GM23338 (cell line): ENCODE data around the gene LIN54. TPM values are rescaled to one million over a fixed set of nuclear protein-coding genes. Genes with fewer than 3 reads are reported as not detected.

Experiments
- ATAC-seq: fragments of 200-7000 bp; cut with Tn5 transposase; 3 replicates; pipeline ENCODE4 v1.9.1; 2020
- DNase-seq: peaks from one replicate; pipeline ENCODE4 v3.0.0-alpha.2; 2015; ENCODE audit warnings: low spot score
- H2AFZ ChIP-seq: fragments of 200-600 bp; sonication (generic); 2 replicates; pipeline ENCODE4 v1.8.0; 2016; ENCODE audit warnings: antibody characterized with exemption, mild to moderate bottlenecking, moderate library complexity
- H3F3A ChIP-seq: fragments of 200-600 bp; sonication (generic); replicated peaks from 2 replicates; pipeline ENCODE4 v1.8.0; 2017; ENCODE audit warnings: antibody characterized with exemption, mixed run types, low read depth
- H3K27ac ChIP-seq: fragments of 200-600 bp; sonication (generic); 2 replicates; pipeline ENCODE4 v1.6.1; 2016; ENCODE audit warnings: low read depth
- H3K27me3 ChIP-seq: fragments of 200-600 bp; sonication (generic); 2 replicates; pipeline ENCODE4 v1.8.0; 2016; ENCODE audit warnings: mild to moderate bottlenecking, mixed run types, moderate library complexity; ENCODE audit not compliant: insufficient read depth
- H3K36me3 ChIP-seq: fragments of 200-600 bp; sonication (generic); 2 replicates; pipeline ENCODE4 v1.8.0; 2016; ENCODE audit warnings: mild to moderate bottlenecking; ENCODE audit not compliant: insufficient read depth
- H3K4me1 ChIP-seq: fragments of 200-600 bp; sonication (generic); 2 replicates; pipeline ENCODE4 v1.8.0; 2016; ENCODE audit warnings: mild to moderate bottlenecking, moderate library complexity; ENCODE audit not compliant: insufficient read depth
- H3K4me2 ChIP-seq: fragments of 200-600 bp; sonication (generic); 2 replicates; pipeline ENCODE4 v1.7.1; 2017; ENCODE audit warnings: mixed run types
- H3K4me3 ChIP-seq: fragments of 200-600 bp; sonication (generic); 2 replicates; pipeline ENCODE4 v1.6.1; 2016; ENCODE audit warnings: mixed run types
- H3K79me2 ChIP-seq: fragments of 200-600 bp; sonication (generic); replicated peaks from 2 replicates; pipeline ENCODE4 v1.8.0; 2017; ENCODE audit warnings: mild to moderate bottlenecking; ENCODE audit not compliant: insufficient read depth
- H3K9me2 ChIP-seq: fragments of 200-600 bp; sonication (generic); 2 replicates; pipeline ENCODE4 v1.8.0; 2017; ENCODE audit not compliant: insufficient read depth
- H4K20me1 ChIP-seq: fragments of 200-600 bp; sonication (generic); replicated peaks from 2 replicates; pipeline ENCODE4 v1.8.0; 2017; ENCODE audit warnings: mild to moderate bottlenecking; ENCODE audit not compliant: insufficient read depth
- H3K27ac Mint-ChIP-seq: 2 replicates; pipeline ENCODE4 v1.8.0; 2020; ENCODE audit warnings: inconsistent platforms, mild to moderate bottlenecking, moderate library complexity, mixed read lengths
- H3K27me3 Mint-ChIP-seq: 3 replicates; pipeline ENCODE4 v1.8.0; 2022; ENCODE audit warnings: low read depth, mild to moderate bottlenecking, moderate library complexity, mixed read lengths, inconsistent platforms; ENCODE audit not compliant: insufficient read depth, poor library complexity
- H3K36me3 Mint-ChIP-seq: 3 replicates; pipeline ENCODE4 v1.8.0; 2021; ENCODE audit warnings: low read depth, mild to moderate bottlenecking, inconsistent platforms, moderate library complexity, mixed read lengths
- H3K4me1 Mint-ChIP-seq: 3 replicates; pipeline ENCODE4 v1.8.0; 2020; ENCODE audit warnings: mild to moderate bottlenecking, inconsistent platforms, mixed read lengths
- H3K4me3 Mint-ChIP-seq: 3 replicates; pipeline ENCODE4 v1.8.0; 2021; ENCODE audit warnings: moderate library complexity, mild to moderate bottlenecking, inconsistent platforms, mixed read lengths
- H3K9me3 Mint-ChIP-seq: 3 replicates; pipeline ENCODE4 v1.8.0; 2020; ENCODE audit warnings: moderate library complexity, mild to moderate bottlenecking, inconsistent platforms, mixed read lengths
- CREB1 ChIP-seq: fragments of 250-450 bp; sonication (Bioruptor Pico); IDR thresholded peaks from 2 replicates; pipeline ENCODE4 v1.5.0; 2020; ENCODE audit warnings: low read depth, mild to moderate bottlenecking, moderate library complexity
- EZH2 ChIP-seq: fragments of 200-600 bp; sonication (generic); IDR thresholded peaks from one replicate; pipeline ENCODE4 v1.8.0; 2017; ENCODE audit warnings: antibody characterized with exemption, mild to moderate bottlenecking, low read depth; ENCODE audit not compliant: unreplicated experiment
- EZH2phosphoT487 ChIP-seq: fragments of 200-600 bp; sonication (generic); IDR thresholded peaks from one replicate; pipeline ENCODE4 v1.8.1; 2018; ENCODE audit warnings: antibody characterized with exemption; ENCODE audit not compliant: unreplicated experiment
- JUNB ChIP-seq: IDR thresholded peaks from one replicate; pipeline ENCODE4 v1.6.1; 2016; ENCODE audit warnings: antibody characterized with exemption; ENCODE audit not compliant: unreplicated experiment
- NANOG ChIP-seq: IDR thresholded peaks from 2 replicates; pipeline ENCODE4 v1.6.1; 2016; ENCODE audit warnings: antibody characterized with exemption, borderline replicate concordance
- POLR2AphosphoS5 ChIP-seq: IDR thresholded peaks from 2 replicates; pipeline ENCODE4 v1.6.1; 2016; ENCODE audit warnings: antibody characterized with exemption, low read depth
- STAT1 ChIP-seq: IDR thresholded peaks from one replicate; pipeline ENCODE4 v1.6.1; 2016; ENCODE audit warnings: antibody characterized with exemption; ENCODE audit not compliant: unreplicated experiment
- ZNF114 ChIP-seq: fragments of 250-450 bp; sonication (Bioruptor Pico); IDR thresholded peaks from 2 replicates; pipeline ENCODE4 v1.5.0; 2020; ENCODE audit warnings: mild to moderate bottlenecking, moderate library complexity
- ZNF331 ChIP-seq: fragments of 250-450 bp; sonication (Bioruptor Pico); IDR thresholded peaks from 2 replicates; pipeline ENCODE4 v1.5.0; 2020; ENCODE audit warnings: low read depth, mild to moderate bottlenecking, moderate library complexity
- polyA plus RNA-seq: library from polyadenylated mRNA; unstranded; fragments of >200 nt; fragmentation: Nextera tagmentation; extraction: Ambion mirVana; gene quantifications from 2 replicates; pipeline ENCODE4 v1.2.1, GENCODE V29; 2016
- total RNA-seq: library from RNA; depleted of rRNA; stranded (reverse); fragments of >200 nt; shearing (Covaris generic); gene quantifications from 2 replicates; pipeline ENCODE4 v1.2.3, GENCODE V29; 2014
- TF ChIP-seq, protein P1 (sequence below): IDR thresholded peaks from 2 replicates; pipeline ENCODE4 v1.6.1; 2016; ENCODE audit warnings: antibody characterized with exemption
- TF ChIP-seq, protein P2 (sequence below), 2 experiments: fragments of 200-600 bp in 1 of 2; sonication (generic) in 1 of 2; conservative IDR thresholded peaks; 2 replicates each; pipeline versions ENCODE4 v1.5.1 to v1.6.1; 2016 to 2017; ENCODE audit warnings: antibody characterized with exemption in 2 of 2, low read depth in 2 of 2, mild to moderate bottlenecking in 2 of 2, moderate library complexity in 1 of 2
- TF ChIP-seq, protein P3 (sequence below): fragments of 250-450 bp; sonication (Bioruptor Pico); IDR thresholded peaks from 2 replicates; pipeline ENCODE4 v1.5.0; 2020; ENCODE audit warnings: mild to moderate bottlenecking, moderate library complexity
- TF ChIP-seq, protein P4 (sequence below): IDR thresholded peaks from one replicate; pipeline ENCODE4 v1.6.1; 2018; ENCODE audit warnings: antibody characterized with exemption; ENCODE audit not compliant: unreplicated experiment

The LIN54 gene
- total and polyA plus RNA-seq, 2 experiments from 2014 or later: 4.0 to 11.2 TPM

DNA sequence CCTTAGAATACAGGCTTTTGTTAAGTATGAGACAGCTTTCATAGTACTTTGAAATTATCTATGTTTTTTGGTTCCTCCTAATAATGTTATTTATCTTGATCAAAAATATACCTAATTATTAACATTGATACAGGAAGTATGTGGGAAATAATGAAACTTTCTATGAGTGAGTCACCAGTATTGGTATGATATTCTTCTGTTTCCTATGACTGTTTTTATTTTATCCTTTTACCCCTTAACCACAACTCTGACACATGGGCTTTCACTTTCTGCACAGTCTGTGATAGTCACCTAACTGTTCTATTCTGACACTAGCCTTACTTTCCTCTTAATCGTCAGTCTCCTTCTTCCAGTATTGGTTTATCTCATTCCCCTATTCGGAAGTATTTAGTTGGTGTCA lies 105.4 kb downstream of the LIN54 start:
- H3K9me3 Mint-ChIP-seq: no peaks in the 10 kb centered on the region
- no peak for ATAC-seq
- Histone ChIP-seq H3K27ac (no peak overlapping the region), H3K4me1 (no peaks in the 10 kb centered on the region), H2AFZ (no peak overlapping the region), H3F3A (peaks cover under 1% of the 10 kb centered on the region), H4K20me1 (no peaks in the 10 kb centered on the region; the same call in 1 of the 2 replicates), H3K4me2 (no peak overlapping the region), H3K27me3 (no peaks in the 10 kb centered on the region), H3K36me3 (peaks cover 32% of the 10 kb centered on the region), H3K4me3 (no peak overlapping the region), H3K9me2 (no peaks in the 10 kb centered on the region), H3K79me2 (peaks cover 27% of the 10 kb centered on the region)
- H3K27me3 Mint-ChIP-seq: peaks cover 2% of the 10 kb centered on the region
- peaks cover 20% of the 10 kb centered on the region; the same call in 2 of the 3 replicates for H3K36me3 Mint-ChIP-seq
- no peak overlapping the region for H3K27ac Mint-ChIP-seq
- DNase-seq: no peak
- no peak overlapping the region for H3K4me3 Mint-ChIP-seq
- TF ChIP-seq CREB1 (CRISPR knock-in tag) (no peak), STAT1 (no peak), EZH2phosphoT487 (no peak), POLR2AphosphoS5 (no peak), NANOG (no peak), JUNB (no peak), ZNF331 (CRISPR knock-in tag) (no peak), ZNF114 (no peak), EZH2 (no peak)
- TF ChIP-seq, protein P1, sequence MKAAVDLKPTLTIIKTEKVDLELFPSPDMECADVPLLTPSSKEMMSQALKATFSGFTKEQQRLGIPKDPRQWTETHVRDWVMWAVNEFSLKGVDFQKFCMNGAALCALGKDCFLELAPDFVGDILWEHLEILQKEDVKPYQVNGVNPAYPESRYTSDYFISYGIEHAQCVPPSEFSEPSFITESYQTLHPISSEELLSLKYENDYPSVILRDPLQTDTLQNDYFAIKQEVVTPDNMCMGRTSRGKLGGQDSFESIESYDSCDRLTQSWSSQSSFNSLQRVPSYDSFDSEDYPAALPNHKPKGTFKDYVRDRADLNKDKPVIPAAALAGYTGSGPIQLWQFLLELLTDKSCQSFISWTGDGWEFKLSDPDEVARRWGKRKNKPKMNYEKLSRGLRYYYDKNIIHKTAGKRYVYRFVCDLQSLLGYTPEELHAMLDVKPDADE: no peak
- TF ChIP-seq, protein P2, sequence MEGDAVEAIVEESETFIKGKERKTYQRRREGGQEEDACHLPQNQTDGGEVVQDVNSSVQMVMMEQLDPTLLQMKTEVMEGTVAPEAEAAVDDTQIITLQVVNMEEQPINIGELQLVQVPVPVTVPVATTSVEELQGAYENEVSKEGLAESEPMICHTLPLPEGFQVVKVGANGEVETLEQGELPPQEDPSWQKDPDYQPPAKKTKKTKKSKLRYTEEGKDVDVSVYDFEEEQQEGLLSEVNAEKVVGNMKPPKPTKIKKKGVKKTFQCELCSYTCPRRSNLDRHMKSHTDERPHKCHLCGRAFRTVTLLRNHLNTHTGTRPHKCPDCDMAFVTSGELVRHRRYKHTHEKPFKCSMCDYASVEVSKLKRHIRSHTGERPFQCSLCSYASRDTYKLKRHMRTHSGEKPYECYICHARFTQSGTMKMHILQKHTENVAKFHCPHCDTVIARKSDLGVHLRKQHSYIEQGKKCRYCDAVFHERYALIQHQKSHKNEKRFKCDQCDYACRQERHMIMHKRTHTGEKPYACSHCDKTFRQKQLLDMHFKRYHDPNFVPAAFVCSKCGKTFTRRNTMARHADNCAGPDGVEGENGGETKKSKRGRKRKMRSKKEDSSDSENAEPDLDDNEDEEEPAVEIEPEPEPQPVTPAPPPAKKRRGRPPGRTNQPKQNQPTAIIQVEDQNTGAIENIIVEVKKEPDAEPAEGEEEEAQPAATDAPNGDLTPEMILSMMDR (conservative IDR thresholded peaks at IDR 0.05; ENCODE audit: low read depth in 2 of 2): no peak
- TF ChIP-seq, protein P3, sequence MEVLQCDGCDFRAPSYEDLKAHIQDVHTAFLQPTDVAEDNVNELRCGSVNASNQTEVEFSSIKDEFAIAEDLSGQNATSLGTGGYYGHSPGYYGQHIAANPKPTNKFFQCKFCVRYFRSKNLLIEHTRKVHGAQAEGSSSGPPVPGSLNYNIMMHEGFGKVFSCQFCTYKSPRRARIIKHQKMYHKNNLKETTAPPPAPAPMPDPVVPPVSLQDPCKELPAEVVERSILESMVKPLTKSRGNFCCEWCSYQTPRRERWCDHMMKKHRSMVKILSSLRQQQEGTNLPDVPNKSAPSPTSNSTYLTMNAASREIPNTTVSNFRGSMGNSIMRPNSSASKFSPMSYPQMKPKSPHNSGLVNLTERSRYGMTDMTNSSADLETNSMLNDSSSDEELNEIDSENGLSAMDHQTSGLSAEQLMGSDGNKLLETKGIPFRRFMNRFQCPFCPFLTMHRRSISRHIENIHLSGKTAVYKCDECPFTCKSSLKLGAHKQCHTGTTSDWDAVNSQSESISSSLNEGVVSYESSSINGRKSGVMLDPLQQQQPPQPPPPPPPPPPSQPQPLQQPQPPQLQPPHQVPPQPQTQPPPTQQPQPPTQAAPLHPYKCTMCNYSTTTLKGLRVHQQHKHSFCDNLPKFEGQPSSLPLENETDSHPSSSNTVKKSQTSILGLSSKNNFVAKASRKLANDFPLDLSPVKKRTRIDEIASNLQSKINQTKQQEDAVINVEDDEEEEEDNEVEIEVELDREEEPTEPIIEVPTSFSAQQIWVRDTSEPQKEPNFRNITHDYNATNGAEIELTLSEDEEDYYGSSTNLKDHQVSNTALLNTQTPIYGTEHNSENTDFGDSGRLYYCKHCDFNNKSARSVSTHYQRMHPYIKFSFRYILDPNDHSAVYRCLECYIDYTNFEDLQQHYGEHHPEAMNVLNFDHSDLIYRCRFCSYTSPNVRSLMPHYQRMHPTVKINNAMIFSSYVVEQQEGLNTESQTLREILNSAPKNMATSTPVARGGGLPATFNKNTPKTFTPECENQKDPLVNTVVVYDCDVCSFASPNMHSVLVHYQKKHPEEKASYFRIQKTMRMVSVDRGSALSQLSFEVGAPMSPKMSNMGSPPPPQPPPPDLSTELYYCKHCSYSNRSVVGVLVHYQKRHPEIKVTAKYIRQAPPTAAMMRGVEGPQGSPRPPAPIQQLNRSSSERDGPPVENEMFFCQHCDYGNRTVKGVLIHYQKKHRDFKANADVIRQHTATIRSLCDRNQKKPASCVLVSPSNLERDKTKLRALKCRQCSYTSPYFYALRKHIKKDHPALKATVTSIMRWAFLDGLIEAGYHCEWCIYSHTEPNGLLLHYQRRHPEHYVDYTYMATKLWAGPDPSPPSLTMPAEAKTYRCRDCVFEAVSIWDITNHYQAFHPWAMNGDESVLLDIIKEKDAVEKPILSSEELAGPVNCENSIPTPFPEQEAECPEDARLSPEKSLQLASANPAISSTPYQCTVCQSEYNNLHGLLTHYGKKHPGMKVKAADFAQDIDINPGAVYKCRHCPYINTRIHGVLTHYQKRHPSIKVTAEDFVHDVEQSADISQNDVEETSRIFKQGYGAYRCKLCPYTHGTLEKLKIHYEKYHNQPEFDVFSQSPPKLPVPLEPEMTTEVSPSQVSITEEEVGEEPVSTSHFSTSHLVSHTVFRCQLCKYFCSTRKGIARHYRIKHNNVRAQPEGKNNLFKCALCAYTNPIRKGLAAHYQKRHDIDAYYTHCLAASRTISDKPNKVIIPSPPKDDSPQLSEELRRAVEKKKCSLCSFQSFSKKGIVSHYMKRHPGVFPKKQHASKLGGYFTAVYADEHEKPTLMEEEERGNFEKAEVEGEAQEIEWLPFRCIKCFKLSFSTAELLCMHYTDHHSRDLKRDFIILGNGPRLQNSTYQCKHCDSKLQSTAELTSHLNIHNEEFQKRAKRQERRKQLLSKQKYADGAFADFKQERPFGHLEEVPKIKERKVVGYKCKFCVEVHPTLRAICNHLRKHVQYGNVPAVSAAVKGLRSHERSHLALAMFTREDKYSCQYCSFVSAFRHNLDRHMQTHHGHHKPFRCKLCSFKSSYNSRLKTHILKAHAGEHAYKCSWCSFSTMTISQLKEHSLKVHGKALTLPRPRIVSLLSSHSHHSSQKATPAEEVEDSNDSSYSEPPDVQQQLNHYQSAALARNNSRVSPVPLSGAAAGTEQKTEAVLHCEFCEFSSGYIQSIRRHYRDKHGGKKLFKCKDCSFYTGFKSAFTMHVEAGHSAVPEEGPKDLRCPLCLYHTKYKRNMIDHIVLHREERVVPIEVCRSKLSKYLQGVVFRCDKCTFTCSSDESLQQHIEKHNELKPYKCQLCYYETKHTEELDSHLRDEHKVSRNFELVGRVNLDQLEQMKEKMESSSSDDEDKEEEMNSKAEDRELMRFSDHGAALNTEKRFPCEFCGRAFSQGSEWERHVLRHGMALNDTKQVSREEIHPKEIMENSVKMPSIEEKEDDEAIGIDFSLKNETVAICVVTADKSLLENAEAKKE (CRISPR knock-in tag): no peak
- TF ChIP-seq, protein P4, sequence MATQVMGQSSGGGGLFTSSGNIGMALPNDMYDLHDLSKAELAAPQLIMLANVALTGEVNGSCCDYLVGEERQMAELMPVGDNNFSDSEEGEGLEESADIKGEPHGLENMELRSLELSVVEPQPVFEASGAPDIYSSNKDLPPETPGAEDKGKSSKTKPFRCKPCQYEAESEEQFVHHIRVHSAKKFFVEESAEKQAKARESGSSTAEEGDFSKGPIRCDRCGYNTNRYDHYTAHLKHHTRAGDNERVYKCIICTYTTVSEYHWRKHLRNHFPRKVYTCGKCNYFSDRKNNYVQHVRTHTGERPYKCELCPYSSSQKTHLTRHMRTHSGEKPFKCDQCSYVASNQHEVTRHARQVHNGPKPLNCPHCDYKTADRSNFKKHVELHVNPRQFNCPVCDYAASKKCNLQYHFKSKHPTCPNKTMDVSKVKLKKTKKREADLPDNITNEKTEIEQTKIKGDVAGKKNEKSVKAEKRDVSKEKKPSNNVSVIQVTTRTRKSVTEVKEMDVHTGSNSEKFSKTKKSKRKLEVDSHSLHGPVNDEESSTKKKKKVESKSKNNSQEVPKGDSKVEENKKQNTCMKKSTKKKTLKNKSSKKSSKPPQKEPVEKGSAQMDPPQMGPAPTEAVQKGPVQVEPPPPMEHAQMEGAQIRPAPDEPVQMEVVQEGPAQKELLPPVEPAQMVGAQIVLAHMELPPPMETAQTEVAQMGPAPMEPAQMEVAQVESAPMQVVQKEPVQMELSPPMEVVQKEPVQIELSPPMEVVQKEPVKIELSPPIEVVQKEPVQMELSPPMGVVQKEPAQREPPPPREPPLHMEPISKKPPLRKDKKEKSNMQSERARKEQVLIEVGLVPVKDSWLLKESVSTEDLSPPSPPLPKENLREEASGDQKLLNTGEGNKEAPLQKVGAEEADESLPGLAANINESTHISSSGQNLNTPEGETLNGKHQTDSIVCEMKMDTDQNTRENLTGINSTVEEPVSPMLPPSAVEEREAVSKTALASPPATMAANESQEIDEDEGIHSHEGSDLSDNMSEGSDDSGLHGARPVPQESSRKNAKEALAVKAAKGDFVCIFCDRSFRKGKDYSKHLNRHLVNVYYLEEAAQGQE: no peak
- H3K4me1 Mint-ChIP-seq: no peaks in the 10 kb centered on the region
